Left cardiac atrium (tissue), 4 donors: ENCODE results near the gene PNKP. TPM values are rescaled to one million over a fixed set of nuclear protein-coding genes. Genes with fewer than 3 reads are reported as not detected.

ENCODE experiments used
- ATAC-seq, 2 donors: fragments of 200-7000 bp; cut with Tn5 transposase; one replicate each; pipeline ENCODE4 v1.9.1; 2020; ENCODE audit warnings: mild to moderate bottlenecking in 2 of 2, moderate library complexity in 2 of 2
- DNase-seq: peaks from one replicate; pipeline ENCODE4 v3.0.0-alpha.2; 2020
- intact Hi-C, 2 donors: fragments of 100-400 bp; cut with DNase I; formaldehyde crosslinking; loops; one replicate each; pipeline versions ENCODE4 v1.14.1 to v1.15.1; 2022 to 2023
- microRNA-seq, 2 donors: library from miRNA; unstranded; fragments of <30 nt; microRNA quantifications; one replicate each; pipeline ENCODE4 v1.2.0, GENCODE V29; 2020
- total RNA-seq, 2 donors: library from RNA; stranded (reverse); fragmentation: NEBNext Ultra II Directional; extraction: Animal tissue kit (Norgen Biotek cat#: 25700); gene quantifications; one replicate each; pipeline ENCODE4 v1.2.1, GENCODE V29; 2021
- donor health status: DM: no; HTN: yes; CAD: no.
- donor health status: DM: no; HTN: yes; CAD: no; lungs with severe emphysema.
- donor health status: DM: yes; HTN: yes; CAD: no.
- donor health status: Dilated cardiomyopathy.

The PNKP gene
- total RNA-seq, 2 donors from 2014 or later = 38.7 to 54.5 TPM

DNA sequence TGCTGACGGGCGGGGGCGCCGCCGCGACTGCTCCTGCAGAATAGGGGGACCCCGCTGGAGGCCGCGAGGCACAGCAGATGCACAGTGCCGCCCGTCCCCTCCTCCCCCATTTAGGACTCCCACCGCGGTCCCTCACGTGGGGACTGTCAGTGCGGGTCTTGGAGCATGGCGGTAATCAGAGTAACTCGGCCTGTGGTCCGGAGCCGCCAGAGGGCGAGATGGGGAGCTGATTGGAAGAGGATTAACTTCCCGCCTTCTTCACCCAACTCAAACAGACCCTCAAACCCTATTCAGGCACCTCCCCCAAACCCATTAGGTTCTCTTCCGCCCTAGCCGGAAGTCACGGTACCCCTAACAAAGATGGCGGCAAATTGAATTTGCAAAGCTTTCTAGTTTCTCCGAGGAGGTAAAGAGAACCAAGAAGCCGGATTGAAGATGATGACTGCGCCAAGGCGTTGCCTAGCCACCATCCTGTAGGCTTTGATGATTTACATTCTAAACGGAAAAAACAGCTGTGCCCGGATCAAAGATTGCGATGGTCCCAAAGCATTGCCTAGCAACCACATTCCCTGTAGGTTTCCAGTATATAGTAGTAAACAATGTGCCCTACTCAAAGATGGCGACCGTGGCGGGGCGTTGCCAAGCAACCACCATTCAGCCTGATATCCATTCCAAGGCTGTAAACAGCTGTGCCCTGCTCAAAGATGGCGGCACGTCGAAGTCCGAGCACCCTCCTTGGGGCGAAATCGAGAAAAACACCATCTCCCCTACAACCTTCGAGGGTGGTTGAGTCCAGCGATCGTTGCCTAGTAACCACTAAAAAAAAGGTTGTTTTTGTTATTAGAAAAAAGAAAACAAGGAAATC, 54.1 kb downstream of the PNKP start, which contains the start of gene FUZ:
FUZ (minus strand) TSS at position 296 of the 865 bp plus-strand sequence; CDS start at position 110, 186 bp downstream.
- DNase-seq (peak; percentile 98), ATAC-seq (peak; percentile 76 to 82)
- intact Hi-C loops = loop anchor here (5.0 to 10.0 kb wide), 2 partner anchors 52 to 131 kb away; partner anchors contain the start of gene PNKP (in 1 of the 2)

DNA sequence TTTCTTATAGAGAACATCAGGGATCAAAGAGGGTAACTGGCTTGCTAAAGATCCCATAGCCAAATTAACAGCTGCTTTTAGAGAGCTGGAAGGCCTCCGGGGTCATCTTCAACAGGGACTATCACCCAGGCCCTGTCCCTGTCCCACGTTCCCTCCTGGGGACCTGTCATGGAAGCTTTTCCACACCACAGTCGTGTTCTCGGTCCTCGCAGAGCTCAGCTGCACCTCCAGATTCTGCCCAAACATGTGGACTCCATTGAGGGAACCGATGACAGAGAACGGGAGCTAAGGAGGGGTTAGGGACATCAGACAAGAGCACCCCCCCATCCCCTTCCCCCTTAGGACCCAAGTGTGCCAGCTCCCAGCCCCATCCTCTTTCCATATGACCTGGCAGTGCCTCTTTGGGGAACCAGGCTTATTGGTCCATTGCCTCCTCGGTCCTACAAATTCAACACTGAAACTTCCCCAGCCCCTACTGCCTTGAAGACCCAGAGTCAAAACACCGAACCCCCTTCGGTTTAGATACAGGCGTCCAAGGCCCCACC, 54.9 kb downstream of the PNKP start:
- ATAC-seq (no peak), DNase-seq (no peak)
- intact Hi-C loops = loop anchor here (5.0 to 10.0 kb wide), 2 partner anchors 52 to 130 kb away; partner anchors contain the start of gene PNKP (in 1 of the 2)

DNA sequence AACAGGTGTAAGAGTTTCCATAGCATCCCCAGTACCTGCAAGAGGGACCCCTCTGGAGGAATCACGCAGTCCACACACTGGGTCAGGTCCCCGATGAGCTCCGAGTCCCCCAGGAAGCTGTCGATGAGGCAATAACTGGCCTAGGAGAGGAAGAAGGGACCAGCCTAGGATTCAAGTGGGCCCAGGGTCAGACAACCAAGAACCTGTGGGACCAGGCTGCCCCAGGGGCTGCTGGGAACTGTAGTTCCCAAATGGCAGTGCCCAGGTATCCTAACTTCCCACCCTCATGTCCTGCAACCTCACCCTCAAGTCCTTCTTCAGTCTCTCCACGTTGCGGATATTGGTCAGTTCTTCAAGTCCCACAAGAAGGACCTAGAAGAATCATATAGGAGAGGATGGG, 56.0 kb downstream of the PNKP start:
- ATAC-seq (no peak), DNase-seq (no peak)
- intact Hi-C loops = loop anchor here (5.0 to 10.0 kb wide), 2 partner anchors 53 to 129 kb away; partner anchors contain the start of gene PNKP (in 1 of the 2)

Small RNAs within 50 kb of the gene (microRNA-seq; reads per million reads assigned to microRNA genes)
- gene MIR4749 (0 to 0.40 reads per million in 2 donors), gene MIR4750 (0 to 0.60 reads per million in 2 donors), gene MIR6800 (0 reads per million in 2 donors)

Other genes starting within 250 kb of the PNKP start
- 10 to 100 TPM; 85.6 to 95.0 TPM for gene RRAS, start 227.4 kb downstream of the PNKP start, total RNA-seq
- 10 to 100 TPM; 38.6 to 46.9 TPM for gene SCAF1, start 225.4 kb downstream of the PNKP start, total RNA-seq
- 10 to 100 TPM; 46.3 to 48.1 TPM for gene IRF3, start 201.7 kb downstream of the PNKP start, total RNA-seq
- gene BCL2L12, start 201.6 kb downstream of the PNKP start, total RNA-seq = 10 to 100 TPM; 12.0 to 12.5 TPM
- 100 to 1,000 TPM; 137 to 159 TPM for gene PRMT1, start 190.3 kb downstream of the PNKP start, total RNA-seq
- gene ADM5, start 178.0 kb downstream of the PNKP start, total RNA-seq = 1 to 10 TPM; 1.1 to 1.2 TPM
- gene CPT1C, start 176.5 kb downstream of the PNKP start, total RNA-seq = 1 to 10 TPM; 4.7 to 5.1 TPM
- gene TSKS, start 104.3 kb downstream of the PNKP start, total RNA-seq = 1 to 10 TPM in 1 of 2 donors, under 1 TPM in 1; 0.76 to 1.1 TPM
- gene AP2A1, start 100.6 kb downstream of the PNKP start, total RNA-seq = 10 to 100 TPM; 68.0 to 77.8 TPM
- 10 to 100 TPM; 11.0 to 16.2 TPM for gene FUZ, start 54.3 kb downstream of the PNKP start, total RNA-seq
- 10 to 100 TPM; 48.7 to 55.6 TPM for gene MED25, start 49.3 kb downstream of the PNKP start, total RNA-seq
- 100 to 1,000 TPM; 113 to 122 TPM for gene PTOV1, start 16.4 kb downstream of the PNKP start, total RNA-seq
- gene AKT1S1, start 9.8 kb upstream of the PNKP start, total RNA-seq = 10 to 100 TPM; 33.5 to 36.6 TPM
- 10 to 100 TPM; 28.3 to 36.0 TPM for gene TBC1D17, start 10.1 kb upstream of the PNKP start, total RNA-seq
- under 1 TPM; 0.34 to 0.38 TPM for gene IL4I1, start 29.3 kb upstream of the PNKP start, total RNA-seq
- gene ATF5, start 61.6 kb upstream of the PNKP start, total RNA-seq = 10 to 100 TPM; 16.6 to 18.9 TPM
- 10 to 100 TPM; 28.1 to 29.8 TPM for gene NUP62, start 61.9 kb upstream of the PNKP start, total RNA-seq
- gene SIGLEC11, start 93.6 kb upstream of the PNKP start, total RNA-seq = 1 to 10 TPM in 1 of 2 donors, under 1 TPM in 1; 0.39 to 1.3 TPM
- gene VRK3, start 157.8 kb upstream of the PNKP start, total RNA-seq = 10 to 100 TPM; 18.5 to 23.5 TPM
- gene ZNF473, start 158.4 kb upstream of the PNKP start, total RNA-seq = 1 to 10 TPM; 4.3 to 6.1 TPM